ENCODE measurements around the gene C4orf51. TPM values are rescaled to one million over a fixed set of nuclear protein-coding genes. Genes with fewer than 3 reads are reported as not detected.

C4orf51 gene
- total and polyA plus RNA-seq, 2 of the 13 experiments (the other 11 are each of a cell fraction or from before 2014, with no cell fraction given), result not detected

- Histone ChIP-seq H3K4me3 (replicated peaks in 1 of 3; ENCODE audit: insufficient read depth in 1 of 3, low read depth in 2 of 3, low read length in 3 of 3) (no peak overlapping the region), H3K79me2 (ENCODE audit: insufficient read depth, low read length) (no peaks in the 10 kb centered on the region), H3K9ac (ENCODE audit: insufficient read depth, low read depth, low read length) (no peak overlapping the region), H3K27ac (ENCODE audit: extremely low read length, insufficient read depth, low read length) (no peak overlapping the region), H3K4me2 (ENCODE audit: low read depth, low read length) (no peak overlapping the region), H3K4me1 (ENCODE audit: insufficient read depth, low read length) (0 out of 2 replicates have a peak, but pooled peaks cover 11% of the 10 kb centered on the region), H3K27me3 (ENCODE audit: control insufficient read depth in 1 of 2, insufficient read depth in 2 of 2, low read length in 2 of 2) (no peaks in the 10 kb centered on the region), H4K20me1 (ENCODE audit: insufficient read depth, low read length) (no peaks in the 10 kb centered on the region), H3K9me3 (ENCODE audit: low read length) (no peaks in the 10 kb centered on the region), H2AFZ (ENCODE audit: low read length) (no peak overlapping the region), H3K36me3 (replicated peaks in 1 of 2; ENCODE audit: control insufficient read depth in 1 of 2, insufficient read depth in 2 of 2, low read length in 2 of 2) (0 out of 5 replicates have a peak, but pooled peaks cover 0 to 3% of the 10 kb centered on the region in 2 experiments)
- BruUV-seq (replicated peaks), result no TSS peak
- TF ChIP-seq ATF7 (IDR thresholded peaks at IDR 0.05) (no peak), ATF7 (CRISPR knock-in tag; IDR thresholded peaks at IDR 0.05) (no peak), ZNF101 (CRISPR knock-in tag; IDR thresholded peaks at IDR 0.05; ENCODE audit: borderline replicate concordance, low read depth) (no peak), ZNF44 (CRISPR knock-in tag; IDR thresholded peaks at IDR 0.05) (no peak), MAX (IDR thresholded peaks at IDR 0.05) (no peak), JARID2 (CRISPR knock-in tag; IDR thresholded peaks at IDR 0.05; ENCODE audit: insufficient replicate concordance) (no peak), HMGXB4 (CRISPR knock-in tag; IDR thresholded peaks at IDR 0.05; ENCODE audit: borderline replicate concordance in 1 of 2, low read depth in 1 of 2) (no peak), POLR2G (IDR thresholded peaks at IDR 0.05; ENCODE audit: low read depth, low read length) (no peak), MLLT10 (CRISPR knock-in tag; IDR thresholded peaks at IDR 0.05) (no peak), GRHL1 (CRISPR knock-in tag; conservative IDR thresholded peaks at IDR 0.05) (no peak), ZNF513 (CRISPR knock-in tag; conservative IDR thresholded peaks at IDR 0.05) (no peak), NFYC (CRISPR knock-in tag; IDR thresholded peaks at IDR 0.05) (no peak), XBP1 (CRISPR knock-in tag; IDR thresholded peaks at IDR 0.05) (no peak), SYNCRIP (IDR thresholded peaks at IDR 0.05; ENCODE audit: insufficient read depth, low read depth, low read length) (no peak), ZSCAN12 (CRISPR knock-in tag; IDR thresholded peaks at IDR 0.05) (no peak), ZNF607 (CRISPR knock-in tag; IDR thresholded peaks at IDR 0.05; ENCODE audit: borderline replicate concordance) (no peak)
- 94% methylated on average over 2 of the region's 2 CpGs for WGBS (ENCODE audit: low lambda C conversion rate)
- in situ Hi-C loops (cut with HindIII; ENCODE audit: extremely low pct_ligation_motif_present, low pct_unique_long_range_greater_than_20kb) (no loop called here), intact Hi-C loops (cut with micrococcal nuclease; ENCODE audit: unreplicated experiment) (no loop called here)
- ATAC-seq, result no peak
- no peak for DNase-seq (ENCODE audit: low spot score)
- FAIRE-seq, result no peak
- POLR2A ChIA-PET, result no interaction called here
- CTCF ChIA-PET (ENCODE audit: low intra/inter-chr PET ratio, low total read pairs), result no interaction called here
Observed at GRCh38 chr4:145781351-145781750, 101.4 kb downstream of the C4orf51 start.

Measured in HepG2 (cell line).